IMR-90 (cell line): Measurements from ENCODE around the gene DEPDC5.

ENCODE experiments used
- BHLHE40 ChIP-seq: fragments of 150-350 bp; IDR thresholded peaks from 2 replicates; pipeline ENCODE4 v1.6.1; 2016; ENCODE audit warnings: mild to moderate bottlenecking, low read depth, low read length
- CEBPB ChIP-seq: IDR thresholded peaks from 2 replicates; pipeline ENCODE4 v1.6.1; 2012; ENCODE audit warnings: low read depth, low read length, improper control_type of control experiment
- CHD1 ChIP-seq: IDR thresholded peaks from 2 replicates; pipeline ENCODE4 v1.6.1; 2012; ENCODE audit warnings: low read depth, low read length, improper control_type of control experiment
- CTCF ChIP-seq: conservative IDR thresholded peaks from 2 replicates; pipeline ENCODE4 v1.5.1; 2012; ENCODE audit warnings: mild to moderate bottlenecking, low read depth, low read length, improper control_type of control experiment
- MAFK ChIP-seq: IDR thresholded peaks from 2 replicates; pipeline ENCODE4 v1.6.1; 2012; ENCODE audit warnings: low read depth, low read length, improper control_type of control experiment
- MXI1 ChIP-seq: IDR thresholded peaks from 2 replicates; pipeline ENCODE4 v1.6.1; 2012; ENCODE audit warnings: low read depth, mild to moderate bottlenecking, low read length, moderate library complexity, borderline replicate concordance
- POLR2A ChIP-seq: IDR thresholded peaks from 2 replicates; pipeline ENCODE4 v1.6.1; 2012; ENCODE audit warnings: mild to moderate bottlenecking, low read depth, low read length
- RAD21 ChIP-seq: IDR thresholded peaks from 2 replicates; pipeline ENCODE4 v1.6.1; 2012; ENCODE audit warnings: low read length, improper control_type of control experiment
- SMC3 ChIP-seq: fragments of 150-350 bp; IDR thresholded peaks from 2 replicates; pipeline ENCODE4 v1.6.1; 2016; ENCODE audit warnings: low read depth, mild to moderate bottlenecking, antibody characterized with exemption, low read length, moderate library complexity

- no peak for TF ChIP-seq MAFK
- TF ChIP-seq CTCF = no peak
- TF ChIP-seq SMC3 = no peak
- TF ChIP-seq POLR2A = no peak
- no peak for TF ChIP-seq BHLHE40
- TF ChIP-seq CEBPB = no peak
- no peak for TF ChIP-seq RAD21
- TF ChIP-seq CHD1 = no peak
- no peak for TF ChIP-seq MXI1
Measured at GRCh38 chr22:31736458-31736857, 17.4 kb upstream of the DEPDC5 start.
